OCI-LY3 (cell line): Measurements from ENCODE around the gene SCAI.

Experiments used
- CTCF ChIP-seq: fragments of 200-600, 300-600 bp; sonication (generic); IDR thresholded peaks from 2 replicates; pipeline ENCODE4 v1.5.1; 2014; ENCODE audit warnings: antibody characterized with exemption, low read length, low read depth
- EZH2phosphoT487 ChIP-seq: fragments of 200-600 bp; shearing (Covaris generic); IDR thresholded peaks from 2 replicates; pipeline ENCODE4 v1.6.1; 2018; ENCODE audit warnings: antibody characterized with exemption, mixed run types, low read depth

DNA sequence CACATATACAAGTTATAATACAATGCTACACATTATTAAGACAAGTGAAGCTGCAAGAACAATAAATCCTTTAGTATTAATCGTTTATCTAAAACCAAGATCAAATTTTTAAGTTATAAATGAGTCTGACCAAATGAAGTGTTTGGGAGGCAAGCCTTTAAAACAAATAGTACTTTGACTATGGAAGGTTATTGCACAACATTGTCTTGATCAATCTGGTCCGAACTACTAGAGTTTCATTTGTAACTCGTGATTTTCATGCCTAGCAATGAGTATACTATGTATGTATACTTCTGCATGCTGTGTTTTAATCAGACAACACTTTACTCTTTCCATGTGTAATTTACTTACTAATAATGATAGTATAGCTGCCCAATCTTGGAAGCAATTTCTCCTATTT, 115.3 kb downstream of the SCAI start:
- no peak for TF ChIP-seq CTCF
- no peak for TF ChIP-seq EZH2phosphoT487
